SW 1271 (cell line): ENCODE results near the gene ZDHHC11.

Experiments used
- DNase-seq, 2 experiments: peaks; one replicate each; lab custom pipeline; 2025; lab: John Stamatoyannopoulos, UW

ZDHHC11 gene

GRCh38 chr5:850511-851006 is at the start of gene ZDHHC11:
TSS of gene ZDHHC11 (minus strand) at chr5:850986. CDS start at chr5:850602, 384 bp downstream.
- no peak for DNase-seq

GRCh38 chr5:893711-894110 is 42.9 kb upstream of the ZDHHC11 start:
- no peak for DNase-seq

GRCh38 chr5:893137-893506 is 42.3 kb upstream of the ZDHHC11 start:
- no peak for DNase-seq

GRCh38 chr5:892394-893136 is 41.8 kb upstream of the ZDHHC11 start, which contains the start of the genes BRD9 and TRIP13:
TSS of gene BRD9 (minus strand) at chr5:892801. CDS start at chr5:892657, 144 bp downstream.
TSS of gene TRIP13 (plus strand) at chr5:892884. CDS start at chr5:892999, 115 bp downstream.
- DNase-seq = peak; percentile 39 to 75

GRCh38 chr5:891837-892393 is 41.1 kb upstream of the ZDHHC11 start:
- DNase-seq = no peak

GRCh38 chr5:891117-891836 is 40.5 kb upstream of the ZDHHC11 start:
- peak; percentile 71 to 90 for DNase-seq

- DNase-seq = no peak
Observed at GRCh38 chr5:889075-889710, 38.4 kb upstream of the ZDHHC11 start.

- no peak for DNase-seq
Observed at GRCh38 chr5:888638-889035, 37.9 kb upstream of the ZDHHC11 start.

GRCh38 chr5:887947-888637 is 37.3 kb upstream of the ZDHHC11 start:
- no peak for DNase-seq

GRCh38 chr5:886716-887325 is 36.0 kb upstream of the ZDHHC11 start:
- no peak for DNase-seq

GRCh38 chr5:886036-886435 is 35.2 kb upstream of the ZDHHC11 start:
- DNase-seq = no peak

GRCh38 chr5:885529-885928 is 34.7 kb upstream of the ZDHHC11 start:
- no peak for DNase-seq

- DNase-seq = no peak
Observed at GRCh38 chr5:885127-885442, 34.3 kb upstream of the ZDHHC11 start.

- DNase-seq = no peak
Observed at GRCh38 chr5:884345-885126, 33.8 kb upstream of the ZDHHC11 start.

- DNase-seq = no peak
Observed at GRCh38 chr5:883475-884181, 32.8 kb upstream of the ZDHHC11 start.

GRCh38 chr5:882253-883183 is 31.7 kb upstream of the ZDHHC11 start:
- no peak for DNase-seq

GRCh38 chr5:881551-881935 is 30.8 kb upstream of the ZDHHC11 start:
- no peak for DNase-seq

- no peak for DNase-seq
Observed at GRCh38 chr5:880816-881550, 30.2 kb upstream of the ZDHHC11 start.
